Dedifferentiated amniotic fluid mesenchymal stem cell (primary cell): ENCODE data around the gene KCNMA1.

Experiments
- DNase-seq: peaks from one replicate; pipeline ENCODE4 v3.0.0-alpha.2; 2016; ENCODE audit errors: extremely low spot score

KCNMA1 gene

GRCh38 chr10:76946270-76946669 is 691.3 kb downstream of the KCNMA1 start:
- DNase-seq = no peak

- no peak for DNase-seq
These were observed 692.4 kb downstream of the KCNMA1 start for GRCh38 chr10:76945166-76945565.

- no peak for DNase-seq
These were observed 693.0 kb downstream of the KCNMA1 start for GRCh38 chr10:76944640-76945039.

- no peak for DNase-seq
These were observed 694.8 kb downstream of the KCNMA1 start for GRCh38 chr10:76942628-76943416.

- no peak for DNase-seq
These were observed 697.6 kb downstream of the KCNMA1 start for GRCh38 chr10:76939933-76940468.

GRCh38 chr10:76937181-76937600 is 700.4 kb downstream of the KCNMA1 start:
- DNase-seq = no peak

- DNase-seq = no peak
These were observed 701.5 kb downstream of the KCNMA1 start for GRCh38 chr10:76935941-76936613.

- DNase-seq = no peak
These were observed 709.0 kb downstream of the KCNMA1 start for GRCh38 chr10:76928565-76928964.

- DNase-seq = no peak
These were observed 711.8 kb downstream of the KCNMA1 start for GRCh38 chr10:76925636-76926405.

GRCh38 chr10:76922666-76923065 is 714.9 kb downstream of the KCNMA1 start:
- DNase-seq = no peak

GRCh38 chr10:76921383-76922010 is 716.1 kb downstream of the KCNMA1 start:
- DNase-seq = no peak

GRCh38 chr10:76920581-76920980 is 717.0 kb downstream of the KCNMA1 start:
- DNase-seq = no peak

- no peak for DNase-seq
These were observed 719.5 kb downstream of the KCNMA1 start for GRCh38 chr10:76918106-76918505.

GRCh38 chr10:76917071-76917470 is 720.5 kb downstream of the KCNMA1 start:
- DNase-seq = no peak

GRCh38 chr10:76916536-76916935 is 721.1 kb downstream of the KCNMA1 start:
- DNase-seq = no peak

GRCh38 chr10:76915316-76915715 is 722.3 kb downstream of the KCNMA1 start:
- DNase-seq = no peak

GRCh38 chr10:76911184-76911583 is 726.4 kb downstream of the KCNMA1 start:
- DNase-seq = no peak

GRCh38 chr10:76910184-76910962 is 727.2 kb downstream of the KCNMA1 start:
- no peak for DNase-seq

- DNase-seq = no peak
These were observed 731.4 kb downstream of the KCNMA1 start for GRCh38 chr10:76906256-76906655.

- DNase-seq = no peak
These were observed 732.4 kb downstream of the KCNMA1 start for GRCh38 chr10:76905251-76905650.

- DNase-seq = no peak
These were observed 734.1 kb downstream of the KCNMA1 start for GRCh38 chr10:76903387-76903945.
